Activated T-helper 1 cell treated with anti-CD3 and anti-CD28 coated beads, Interleukin-2, amount 50 U/mL, for 16 hours (primary cell): ENCODE measurements around the gene MRPL23.

Source experiments
- DNase-seq, 2 donors: peaks; one replicate each; pipeline ENCODE4 v3.0.0-alpha.2; 2020; ENCODE audit warnings: low read depth in 1 of 2, low spot score in 1 of 2

Gene MRPL23

DNA sequence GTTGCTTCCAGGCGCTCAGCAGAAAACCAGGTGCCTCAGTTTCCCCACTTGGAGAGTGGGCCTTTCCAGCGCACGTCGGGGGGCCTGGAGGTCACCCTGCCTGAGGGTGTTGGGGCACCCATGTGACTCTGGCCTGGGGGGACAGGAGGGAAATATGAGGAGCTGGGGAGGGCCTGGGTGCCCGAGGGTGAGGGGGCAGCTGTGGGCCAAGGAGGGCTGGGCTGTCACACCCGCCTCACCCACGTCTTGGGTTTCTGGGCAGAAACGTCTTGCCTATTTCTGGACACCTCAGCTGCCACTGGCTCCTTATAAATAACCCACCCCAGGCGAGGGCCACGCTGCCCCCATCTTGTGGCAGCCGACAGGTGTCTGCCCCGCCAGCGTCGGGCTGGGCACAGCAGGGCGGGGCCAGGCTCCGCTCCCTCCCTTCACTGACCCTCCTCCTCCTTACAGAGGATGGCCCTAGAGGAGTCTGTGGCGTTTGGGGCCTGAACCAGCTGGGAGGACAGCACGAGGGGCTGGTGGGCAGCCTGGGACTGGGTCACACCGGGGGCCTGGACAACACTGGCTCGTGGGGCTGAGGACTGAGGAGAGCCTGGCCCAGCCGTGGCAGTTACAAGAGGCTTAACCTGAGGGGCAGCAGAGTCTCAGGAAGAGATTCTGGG, 26.1 kb upstream of the MRPL23 start:
- no peak for DNase-seq

DNA sequence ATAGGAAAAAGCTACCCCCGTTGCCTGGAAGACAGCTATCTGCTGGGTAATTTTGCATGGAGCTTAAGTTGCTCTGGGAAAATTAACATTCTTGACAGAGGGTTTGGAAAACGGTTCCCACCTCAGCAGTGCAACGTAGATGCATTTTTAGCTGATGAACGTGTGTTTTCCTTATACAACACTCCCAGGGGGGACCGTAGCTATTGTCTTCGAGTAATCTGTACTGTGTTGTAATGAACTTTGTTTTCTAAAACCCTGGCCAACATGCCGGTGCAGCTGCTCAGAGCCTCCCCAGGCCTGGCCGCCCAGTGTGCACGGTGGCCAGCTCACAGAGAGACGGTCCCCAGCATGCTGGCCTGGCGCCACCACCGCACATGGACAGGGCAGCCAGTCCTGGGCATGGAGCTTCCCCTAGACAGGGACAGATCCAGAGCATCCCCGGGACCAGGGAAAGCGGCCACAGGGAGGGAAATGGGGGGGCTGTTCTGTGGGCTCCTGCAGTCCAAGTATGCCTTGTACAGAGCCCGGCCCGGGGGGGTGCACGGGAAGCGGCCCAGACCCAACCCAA, 25.5 kb upstream of the MRPL23 start:
- DNase-seq = no peak

DNA sequence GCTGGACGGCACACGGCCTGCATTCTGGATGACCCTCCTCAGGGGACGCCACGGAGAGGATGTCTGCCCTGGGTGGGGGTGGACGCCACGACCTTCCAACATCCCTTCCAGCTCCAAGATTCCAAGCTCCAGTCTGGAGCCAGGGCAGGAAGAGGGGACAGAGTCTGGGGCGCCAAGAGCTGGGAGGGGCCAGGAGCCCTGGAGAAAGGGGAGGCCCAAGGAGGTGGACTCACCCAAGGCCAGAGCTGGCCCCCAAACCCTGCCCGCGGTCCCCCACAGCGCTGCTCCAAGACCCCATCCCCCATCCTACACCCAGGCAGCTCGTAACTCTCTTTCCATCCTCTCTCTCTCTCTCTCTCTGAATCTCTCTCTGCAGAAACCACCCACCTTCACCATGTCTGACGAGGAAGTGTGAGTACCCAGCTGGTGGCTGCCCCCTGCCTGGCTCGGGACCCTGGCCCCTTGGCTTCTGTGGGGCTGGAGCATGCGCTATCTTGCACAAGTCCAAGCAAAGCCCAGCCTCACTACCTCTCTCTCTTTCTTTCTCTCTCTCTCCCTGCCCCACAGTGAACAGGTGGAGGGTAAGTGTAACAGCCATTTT, 24.6 kb upstream of the MRPL23 start:
- DNase-seq = no peak

DNA sequence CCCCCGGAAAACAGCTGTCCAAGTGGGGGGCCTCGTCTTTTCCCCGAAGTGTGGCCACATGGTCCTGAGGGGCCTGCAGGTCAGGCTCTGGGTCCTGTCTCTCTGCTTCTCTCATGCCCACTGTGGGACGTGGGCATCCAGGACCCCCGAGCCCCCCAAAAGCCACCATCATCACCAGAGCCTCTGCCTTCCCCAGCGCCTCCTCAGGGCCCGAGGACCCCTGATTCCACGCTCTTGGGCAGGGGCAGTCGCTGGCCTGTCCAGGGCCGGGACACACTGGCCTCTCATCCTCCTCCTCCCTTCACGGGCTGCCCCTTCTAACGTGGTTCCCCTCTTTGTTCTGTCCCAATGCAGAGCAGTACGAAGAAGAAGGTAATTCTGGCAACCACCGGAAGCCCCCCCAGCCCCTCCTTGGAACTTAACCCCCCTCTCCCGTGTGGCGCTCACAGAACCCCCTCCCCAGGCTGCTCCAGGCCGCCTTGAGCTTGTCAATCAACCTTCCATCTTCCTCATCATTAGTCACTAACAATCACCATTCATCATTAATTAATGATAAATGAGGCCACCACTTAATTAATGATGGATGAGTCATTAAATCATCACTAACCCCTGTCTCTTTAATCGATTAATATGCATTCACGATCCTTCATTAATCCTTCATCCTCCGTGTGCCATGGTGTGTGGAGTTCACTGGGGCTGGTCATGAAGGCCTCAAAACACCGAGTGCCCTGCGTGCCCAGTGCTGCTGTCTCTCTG, 23.8 kb upstream of the MRPL23 start:
- DNase-seq = no peak

DNA sequence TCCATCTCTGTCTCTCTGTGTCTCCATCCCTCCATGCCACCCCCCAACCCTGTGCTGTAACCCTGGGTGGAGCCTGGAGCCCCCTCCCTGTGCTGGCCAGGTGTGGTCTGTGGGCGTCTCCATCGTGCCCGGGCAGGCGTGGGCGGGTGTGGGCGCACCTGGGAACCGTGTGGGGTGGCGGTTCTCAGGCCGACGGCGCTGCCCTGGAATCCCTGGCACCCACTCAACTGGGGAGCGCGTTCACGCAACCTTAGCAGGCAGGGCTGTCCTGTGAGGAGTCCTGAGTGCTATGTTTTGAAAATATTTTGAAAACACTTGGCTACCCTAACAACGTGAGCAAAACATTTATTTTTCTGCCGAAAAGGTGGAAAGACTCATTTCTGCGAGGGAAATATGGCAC, 23.0 kb upstream of the MRPL23 start:
- no peak for DNase-seq

DNA sequence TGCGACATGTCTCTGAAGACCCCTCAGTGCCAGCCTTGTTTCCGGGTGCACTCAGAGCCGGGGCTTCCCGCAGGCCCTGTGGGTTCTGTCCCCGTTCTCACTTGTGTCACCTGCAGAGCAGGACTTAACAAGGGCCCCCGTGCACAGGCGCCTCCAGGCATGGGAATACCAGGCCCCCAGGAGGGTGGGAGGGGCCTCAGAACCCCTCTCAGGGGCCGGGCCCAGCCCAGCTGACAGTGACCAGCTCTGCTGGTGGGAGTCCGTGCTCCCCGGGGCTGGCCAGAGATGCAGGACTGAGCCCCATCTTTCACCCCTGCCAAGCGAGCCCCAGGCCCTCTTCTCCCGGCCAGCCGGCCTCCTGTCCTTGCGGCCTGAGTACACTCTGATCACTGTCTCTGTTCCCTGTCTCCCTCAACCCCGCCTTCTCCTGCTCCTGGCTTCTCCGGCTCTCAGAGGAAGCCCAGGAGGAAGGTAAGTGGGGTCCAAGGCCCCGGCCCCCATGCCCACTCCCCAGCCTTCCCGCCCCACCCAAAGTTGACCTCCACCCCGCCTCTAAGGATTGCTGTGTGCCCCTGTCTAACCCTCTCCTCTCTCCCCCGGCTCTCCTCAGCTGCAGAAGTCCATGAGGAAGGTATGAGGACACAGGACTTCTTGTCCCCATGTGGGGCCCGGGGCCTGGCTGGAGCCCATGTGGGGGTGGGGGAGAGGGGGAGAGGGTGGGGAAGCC, 22.3 kb upstream of the MRPL23 start:
- no peak for DNase-seq

DNA sequence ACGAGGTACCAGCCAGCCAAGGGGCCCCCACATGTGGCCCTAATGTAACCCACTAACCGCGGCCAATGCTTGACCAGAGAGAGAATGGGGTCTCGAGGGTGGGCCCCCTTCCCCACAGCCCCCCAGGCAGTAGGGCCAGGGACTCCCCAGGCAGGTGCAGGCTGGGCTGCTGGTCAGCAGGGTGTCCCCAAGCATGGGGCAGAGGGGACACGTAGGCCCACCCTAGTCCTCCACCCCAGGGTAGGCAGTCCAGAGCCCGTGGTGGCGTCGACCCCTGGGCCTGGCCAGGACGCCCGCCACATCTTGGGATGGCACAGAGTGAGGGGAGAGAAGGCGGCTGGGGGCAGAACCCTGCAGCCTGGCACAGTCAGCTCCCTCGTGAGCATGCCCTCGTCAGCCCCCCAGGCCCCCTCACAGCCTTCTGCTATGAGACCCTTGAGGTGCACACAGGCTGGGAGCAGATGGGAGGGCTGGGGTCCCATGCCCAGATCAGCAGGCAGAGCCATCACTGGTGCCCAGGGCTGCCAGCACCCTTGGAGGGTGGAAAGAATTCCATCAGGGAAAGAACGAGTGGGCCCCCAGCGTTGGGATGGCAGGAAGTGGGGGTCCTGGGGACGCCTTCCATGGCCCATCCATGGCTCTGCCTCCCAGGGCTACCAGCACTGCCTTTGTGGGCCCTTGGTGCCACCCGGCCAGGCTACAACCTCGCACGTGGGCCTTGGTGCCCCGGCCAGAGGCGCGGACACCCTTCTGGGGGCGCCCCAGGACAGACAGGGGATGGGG, 21.6 kb upstream of the MRPL23 start:
- no peak for DNase-seq

DNA sequence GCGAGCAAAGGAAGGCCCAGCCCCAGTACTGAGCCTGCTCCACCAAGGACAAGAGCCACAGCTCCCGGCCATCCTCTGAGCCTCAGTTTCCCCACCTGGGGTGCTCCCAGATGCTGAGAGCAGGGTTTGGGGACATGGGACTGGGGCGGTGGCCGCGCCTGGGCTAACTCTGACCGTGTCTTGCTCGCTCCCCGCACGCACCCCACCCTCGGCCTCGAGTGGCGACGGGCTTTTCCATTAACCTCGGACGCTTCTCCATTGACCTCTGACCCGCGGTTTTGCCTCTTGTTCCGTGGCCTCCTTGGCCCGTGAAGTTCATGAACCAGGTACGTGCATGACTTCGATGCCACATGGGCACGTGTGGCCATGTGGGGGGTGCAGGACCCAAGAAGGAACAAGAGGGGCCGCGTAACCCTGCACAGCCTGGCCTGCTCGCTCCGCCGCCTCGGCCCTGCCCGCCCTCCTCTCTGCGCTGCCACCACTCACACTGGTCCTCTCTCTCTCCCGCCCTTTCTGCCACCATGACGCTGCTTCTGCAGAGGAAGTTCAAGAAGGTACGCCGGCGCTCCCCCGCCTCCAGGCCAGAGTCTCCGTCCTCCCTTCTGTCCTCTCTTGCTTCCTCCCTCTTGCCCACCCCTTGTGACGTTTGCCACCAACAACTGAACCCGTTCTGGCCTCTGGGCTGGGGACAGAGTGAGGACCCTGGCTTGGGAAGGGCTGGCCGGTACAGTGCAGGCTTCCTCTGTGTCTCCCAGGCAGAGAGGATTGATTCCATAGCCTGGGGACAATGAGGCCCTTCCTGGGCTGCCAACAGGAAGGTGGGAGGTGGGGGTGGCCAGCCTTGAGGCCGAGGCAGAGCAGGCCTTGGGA, 20.7 kb upstream of the MRPL23 start:
- DNase-seq = no peak

DNA sequence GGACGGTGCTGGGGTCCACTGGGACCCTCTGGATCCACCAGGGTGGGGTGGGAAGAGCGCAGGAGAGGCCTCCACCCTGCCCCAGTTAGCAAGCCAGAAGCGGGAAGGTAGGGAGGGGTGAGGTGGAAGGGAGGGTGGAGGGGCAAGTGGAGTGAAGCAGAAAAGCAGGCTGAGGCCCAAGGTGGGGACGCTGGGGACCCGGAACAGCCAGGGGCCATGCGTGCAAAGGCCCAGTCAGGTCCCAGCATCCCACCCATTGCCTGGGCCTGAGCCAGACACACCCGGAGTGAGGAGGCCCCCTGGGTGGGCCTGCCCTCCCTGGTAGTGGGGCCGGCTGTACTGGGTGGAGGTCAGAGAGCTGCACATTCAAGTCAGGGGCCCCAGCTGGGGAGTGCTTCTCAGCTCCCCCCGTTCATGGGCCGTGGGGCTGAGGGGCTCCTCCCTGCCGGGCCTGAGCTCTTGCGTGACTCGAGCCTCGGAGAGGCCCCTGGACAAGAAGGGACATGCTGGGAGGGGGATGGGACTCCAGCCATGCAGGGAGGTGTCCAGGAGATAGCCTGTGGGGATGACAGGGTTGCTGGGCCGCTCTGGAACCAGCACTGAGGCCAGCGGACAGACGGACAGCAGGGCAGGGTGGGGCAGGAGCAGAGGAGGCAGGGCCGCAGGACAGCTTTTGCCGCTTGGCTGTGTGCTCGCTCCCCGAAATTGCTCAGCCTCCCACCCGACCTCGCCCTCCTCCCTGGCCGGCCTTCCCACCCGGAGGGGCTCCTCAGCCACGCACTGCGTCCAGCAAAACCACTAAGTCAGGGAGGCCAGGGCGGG, 19.9 kb upstream of the MRPL23 start:
- no peak for DNase-seq

DNA sequence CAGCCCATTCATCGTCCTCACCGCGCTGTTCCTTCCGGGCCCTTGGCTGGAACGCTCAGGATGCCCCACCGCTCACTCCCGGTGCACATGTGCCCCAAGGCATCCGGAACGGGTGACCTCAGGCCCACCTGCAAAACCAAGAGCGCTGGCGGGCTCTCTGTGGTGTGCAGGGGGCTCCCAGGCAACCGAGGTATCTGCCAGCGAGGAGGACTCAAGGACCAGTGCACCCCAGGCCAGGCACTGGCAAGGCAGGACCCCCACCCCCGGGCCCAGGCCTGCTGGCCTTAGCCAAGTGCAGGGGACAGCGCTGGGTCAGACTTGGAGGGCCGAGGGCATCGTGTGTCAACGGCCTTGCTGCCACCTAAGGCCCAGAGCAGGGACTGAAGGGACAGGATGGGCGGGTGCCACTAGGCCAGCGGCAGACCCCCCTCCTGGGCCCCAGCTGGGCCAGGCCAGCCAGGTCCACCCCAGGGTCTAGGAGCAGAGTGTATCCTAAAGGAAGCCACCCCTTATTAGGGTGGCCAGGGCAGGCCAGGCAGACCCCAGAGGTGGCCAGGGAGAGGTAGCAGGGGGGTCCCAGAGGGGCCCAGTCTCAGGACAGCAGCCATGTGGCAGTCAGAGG, 19.2 kb upstream of the MRPL23 start:
- no peak for DNase-seq

DNA sequence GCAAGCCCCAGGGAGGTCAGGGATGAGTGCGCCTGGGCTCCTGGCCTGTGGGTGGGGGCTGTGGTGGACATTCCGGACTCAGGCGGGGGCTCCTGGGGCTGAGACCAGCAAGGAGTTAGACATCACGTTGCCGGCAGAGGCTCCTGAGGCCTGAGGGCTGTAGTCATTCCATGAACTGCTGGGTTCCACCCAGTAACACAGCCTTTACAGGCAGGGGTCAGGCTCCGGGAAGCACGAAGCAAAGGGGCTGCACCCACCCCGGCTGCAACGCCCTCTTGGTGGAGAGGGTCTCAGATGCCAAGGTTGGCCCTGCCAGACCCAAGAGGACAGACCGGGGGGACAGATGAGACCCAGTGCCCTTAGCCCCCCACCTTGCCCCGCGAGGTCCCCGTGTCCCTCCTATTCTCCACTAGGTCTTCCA, 18.7 kb upstream of the MRPL23 start:
- DNase-seq = no peak

DNA sequence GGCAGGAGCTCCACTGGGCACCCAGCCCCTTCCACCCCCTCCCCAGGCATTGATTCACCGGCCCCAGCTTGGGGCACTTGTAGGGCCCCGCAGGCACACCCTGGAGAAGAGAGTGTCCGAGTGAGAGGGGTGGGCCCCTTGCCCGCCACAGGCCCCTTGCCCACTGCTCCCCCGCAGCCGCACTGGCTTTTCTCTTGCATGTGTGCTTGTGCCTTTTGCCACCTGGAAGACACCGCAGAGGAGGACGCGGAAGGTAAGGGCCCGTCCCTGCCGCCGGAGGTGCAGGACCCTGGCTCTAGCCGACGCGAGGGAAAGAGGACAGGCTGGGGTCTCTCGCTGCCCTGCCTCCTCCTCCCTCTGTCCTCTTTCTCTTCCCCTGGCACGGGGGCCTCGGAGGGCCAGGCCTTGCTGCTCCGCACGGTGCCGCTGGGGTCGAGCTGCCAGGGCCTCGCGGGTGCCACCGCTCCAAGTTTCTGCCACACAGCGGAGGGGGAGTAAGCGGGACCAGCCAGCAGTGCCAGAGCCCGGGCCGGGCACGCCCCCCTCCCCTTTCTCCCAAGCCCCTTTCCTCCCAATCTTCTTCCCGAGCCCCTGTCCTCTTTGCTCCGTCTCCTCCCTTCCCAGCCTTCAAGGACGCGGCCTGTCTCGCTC, 18.1 kb upstream of the MRPL23 start:
- no peak for DNase-seq

DNA sequence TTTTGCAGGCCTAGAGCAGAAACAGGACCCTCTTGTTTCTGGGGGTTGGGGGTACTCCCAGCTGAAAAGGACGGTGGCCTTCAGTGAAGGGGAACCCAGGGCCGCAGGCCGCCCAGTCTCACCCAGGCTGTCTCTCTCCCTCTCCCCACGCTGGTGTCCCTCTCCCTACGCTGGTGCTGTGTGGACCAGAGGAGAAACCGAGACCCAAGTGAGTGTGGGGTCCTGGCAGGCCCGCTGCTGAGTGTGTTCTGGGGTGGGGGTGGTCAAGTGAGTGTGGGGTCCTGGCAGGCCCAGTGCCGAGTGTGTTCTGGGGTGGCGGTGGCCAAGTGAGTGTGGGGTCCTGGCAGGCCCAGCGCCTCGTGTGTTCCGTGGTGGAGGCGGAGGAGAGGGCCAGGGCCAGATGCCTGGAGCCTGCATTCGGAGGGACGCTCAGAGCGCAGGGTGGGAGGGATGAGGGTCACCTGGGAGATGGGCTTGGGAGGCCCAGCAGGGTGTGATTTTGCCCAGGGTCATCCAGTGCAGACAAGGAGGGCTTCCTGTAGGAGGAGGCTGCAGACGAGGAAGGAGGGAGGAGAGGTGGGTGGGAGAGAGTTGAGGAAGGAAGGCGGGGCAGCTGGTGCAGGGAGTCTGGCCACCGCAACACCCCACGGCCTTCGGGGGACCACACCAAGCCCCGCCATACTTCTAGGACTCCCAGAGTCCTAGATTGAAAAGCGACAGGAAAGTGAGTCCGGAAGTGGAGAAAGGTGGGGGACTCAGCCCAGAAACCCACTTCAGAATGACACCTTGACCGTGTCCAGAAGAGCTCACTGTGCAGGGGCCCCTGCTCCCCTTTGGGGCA, 17.3 kb upstream of the MRPL23 start:
- no peak for DNase-seq

DNA sequence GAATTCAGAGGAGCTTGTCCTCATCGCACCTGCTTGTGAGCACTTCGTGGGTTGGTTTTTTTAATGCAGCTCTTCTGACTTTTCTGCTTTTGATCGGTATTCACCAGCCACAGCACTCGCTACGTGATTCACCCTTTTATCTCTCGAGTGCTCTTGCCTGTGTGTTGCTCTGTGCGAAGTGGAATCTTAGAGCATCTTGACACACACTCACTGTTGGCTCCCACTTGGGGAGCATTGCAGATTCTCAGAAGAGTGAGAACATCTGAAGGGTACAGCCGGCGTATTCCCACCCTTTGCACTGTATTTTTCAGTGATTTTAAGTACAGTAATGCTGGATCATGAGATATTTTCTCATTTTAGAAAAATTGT, 16.7 kb upstream of the MRPL23 start:
- no peak for DNase-seq

DNA sequence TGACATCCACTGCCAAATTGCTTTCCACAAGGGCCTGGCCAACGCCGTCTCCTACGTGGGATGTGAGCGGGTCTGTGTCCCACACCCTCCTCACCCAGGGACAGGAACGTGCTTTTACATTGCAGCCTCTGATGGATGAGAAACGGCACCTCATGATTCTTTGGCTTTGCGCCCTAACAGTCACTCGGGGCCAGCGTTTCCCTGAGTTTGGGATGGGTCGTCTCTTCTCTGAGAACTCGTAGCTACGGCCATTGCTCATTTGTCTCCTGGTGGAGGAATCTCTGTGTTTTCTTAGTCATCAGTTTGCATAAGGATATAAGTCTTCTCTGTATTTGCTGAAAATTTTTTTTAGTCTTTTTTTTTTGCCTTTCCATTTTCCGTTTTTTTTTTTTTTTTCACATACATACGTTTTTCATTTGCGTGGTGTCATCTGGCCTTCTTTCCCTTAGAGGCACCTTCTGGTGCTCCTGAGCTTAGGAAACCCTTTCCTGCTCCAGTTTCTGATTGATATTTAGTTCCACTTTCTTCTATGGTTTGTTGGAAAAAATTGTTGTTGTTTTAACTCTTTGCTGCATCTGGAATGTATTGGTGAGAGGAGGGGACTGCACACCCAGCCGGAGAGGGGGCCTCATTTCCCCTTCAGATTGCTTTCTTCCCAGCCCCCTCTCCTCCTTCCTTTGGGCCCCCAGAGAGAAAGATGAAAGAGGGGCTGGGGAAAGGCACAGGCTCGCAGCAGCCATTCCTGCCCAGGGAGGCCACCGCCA, 15.6 kb upstream of the MRPL23 start:
- no peak for DNase-seq

DNA sequence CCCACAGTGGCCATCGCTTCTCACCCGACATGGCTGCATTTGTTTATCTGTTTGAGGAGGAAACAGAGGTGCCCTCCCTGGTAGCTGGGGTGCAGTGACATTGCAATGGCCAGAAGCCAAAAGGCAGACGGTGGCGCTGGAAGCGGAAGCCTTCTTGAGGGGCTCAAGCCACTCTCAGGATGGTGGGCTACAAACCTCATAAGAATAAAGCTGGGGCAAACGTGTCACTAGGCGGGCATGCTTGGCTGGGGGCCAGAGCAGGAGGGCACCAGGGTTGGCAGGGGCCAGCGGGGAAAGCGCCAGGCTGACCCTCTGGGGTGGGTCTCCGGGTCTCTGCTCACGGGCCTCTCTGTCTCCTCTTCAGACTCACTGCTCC, 15.0 kb upstream of the MRPL23 start:
- no peak for DNase-seq
